Fibroblast of skin of left quadriceps (primary cell): Measurements from ENCODE around the gene SYCP2L.

ENCODE experiments used
- DNase-seq, 2 experiments: peaks; one replicate each; pipeline ENCODE4 v3.0.0-alpha.2; 2013; ENCODE audit warnings: low read depth in 2 of 2

The SYCP2L gene

GRCh38 chr6:11007715-11008608, 121.1 kb downstream of the SYCP2L start:
- no peak for DNase-seq

GRCh38 chr6:11008821-11009220, 122.0 kb downstream of the SYCP2L start:
- peak; percentile 38 to 44 for DNase-seq

GRCh38 chr6:11009353-11009752, 122.5 kb downstream of the SYCP2L start:
- peak in 1 of 2 experiments; percentile 47 for DNase-seq

GRCh38 chr6:11011787-11012234, 125.0 kb downstream of the SYCP2L start:
- no peak for DNase-seq

- no peak for DNase-seq
Measured at GRCh38 chr6:11012295-11012754, 125.5 kb downstream of the SYCP2L start.

GRCh38 chr6:11012976-11013720, 126.3 kb downstream of the SYCP2L start:
- no peak for DNase-seq

- no peak for DNase-seq
Measured at GRCh38 chr6:11013721-11014070, 126.8 kb downstream of the SYCP2L start.

GRCh38 chr6:11015102-11015501, 128.2 kb downstream of the SYCP2L start:
- DNase-seq, result no peak

- DNase-seq, result no peak
Measured at GRCh38 chr6:11016452-11016851, 129.6 kb downstream of the SYCP2L start.

- no peak for DNase-seq
Measured at GRCh38 chr6:11017090-11017489, 130.2 kb downstream of the SYCP2L start.

- no peak for DNase-seq
Measured at GRCh38 chr6:11018225-11018624, 131.4 kb downstream of the SYCP2L start.

- no peak for DNase-seq
Measured at GRCh38 chr6:11021003-11021402, 134.2 kb downstream of the SYCP2L start.

GRCh38 chr6:11021714-11022113, 134.9 kb downstream of the SYCP2L start:
- no peak for DNase-seq

GRCh38 chr6:11023032-11023431, 136.2 kb downstream of the SYCP2L start:
- peak in 1 of 2 experiments; percentile 39 for DNase-seq
